Coronary artery (tissue), 2 donors: ENCODE measurements around the gene BSG.
"Not testable (repeated sequence)": the region's sequence is repeated elsewhere in the genome, so short reads cannot be mapped to it uniquely, and the experiment has no call there.

Experiments
- DNase-seq: peaks from one replicate; pipeline ENCODE4 v3.0.0-alpha.2; 2017; ENCODE audit warnings: low spot score
- H3K27ac ChIP-seq, 2 donors: fragments of 200-600 bp; sonication (generic); one replicate each; pipeline ENCODE4 v1.5.1; 2016 to 2019
- H3K4me3 ChIP-seq: fragments of 200-600 bp; sonication (generic); 2 replicates; pipeline ENCODE4 v1.5.1; 2016; ENCODE audit warnings: mild to moderate bottlenecking, moderate library complexity
- TF ChIP-seq, protein P1 (sequence below): fragments of 200-600 bp; sonication (generic); IDR thresholded peaks from one replicate; pipeline ENCODE4 v1.5.1; 2019; ENCODE audit warnings: antibody characterized with exemption

Gene BSG

DNA sequence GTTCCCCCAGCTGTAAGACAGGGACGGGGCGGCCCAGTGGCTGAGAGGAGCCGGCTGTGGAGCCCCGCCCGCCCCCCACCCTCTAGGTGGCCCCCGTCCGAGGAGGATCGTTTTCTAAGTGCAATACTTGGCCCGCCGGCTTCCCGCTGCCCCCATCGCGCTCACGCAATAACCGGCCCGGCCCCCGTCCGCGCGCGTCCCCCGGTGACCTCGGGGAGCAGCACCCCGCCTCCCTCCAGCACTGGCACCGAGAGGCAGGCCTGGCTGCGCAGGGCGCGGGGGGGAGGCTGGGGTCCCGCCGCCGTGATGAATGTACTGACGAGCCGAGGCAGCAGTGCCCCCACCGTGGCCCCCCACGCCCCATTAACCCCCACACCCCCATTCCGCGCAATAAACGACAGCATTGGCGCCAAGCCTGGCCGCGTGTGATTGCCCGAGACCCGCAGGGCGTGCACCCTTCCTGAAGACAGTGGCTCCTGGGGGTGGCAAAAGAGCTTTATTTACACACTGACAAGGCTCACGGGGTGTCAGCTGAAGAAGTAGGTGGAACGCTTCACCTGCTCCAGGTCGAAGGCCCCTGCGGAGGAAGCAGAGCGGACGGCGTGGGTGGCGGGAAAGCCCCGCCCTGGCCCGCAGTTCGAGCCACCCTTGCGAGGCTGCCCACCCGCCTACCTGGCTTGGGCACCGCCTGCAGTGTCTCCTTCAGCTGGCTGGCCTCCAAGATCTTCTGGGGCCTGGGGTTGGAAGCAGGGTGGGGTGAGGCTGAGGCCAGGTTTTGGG, 44.5 kb downstream of the BSG start:
- no peak overlapping the region for H3K27ac ChIP-seq
- peak overlapping the region; percentile 58 for H3K4me3 ChIP-seq
- no peak for DNase-seq
- TF ChIP-seq, protein P1, sequence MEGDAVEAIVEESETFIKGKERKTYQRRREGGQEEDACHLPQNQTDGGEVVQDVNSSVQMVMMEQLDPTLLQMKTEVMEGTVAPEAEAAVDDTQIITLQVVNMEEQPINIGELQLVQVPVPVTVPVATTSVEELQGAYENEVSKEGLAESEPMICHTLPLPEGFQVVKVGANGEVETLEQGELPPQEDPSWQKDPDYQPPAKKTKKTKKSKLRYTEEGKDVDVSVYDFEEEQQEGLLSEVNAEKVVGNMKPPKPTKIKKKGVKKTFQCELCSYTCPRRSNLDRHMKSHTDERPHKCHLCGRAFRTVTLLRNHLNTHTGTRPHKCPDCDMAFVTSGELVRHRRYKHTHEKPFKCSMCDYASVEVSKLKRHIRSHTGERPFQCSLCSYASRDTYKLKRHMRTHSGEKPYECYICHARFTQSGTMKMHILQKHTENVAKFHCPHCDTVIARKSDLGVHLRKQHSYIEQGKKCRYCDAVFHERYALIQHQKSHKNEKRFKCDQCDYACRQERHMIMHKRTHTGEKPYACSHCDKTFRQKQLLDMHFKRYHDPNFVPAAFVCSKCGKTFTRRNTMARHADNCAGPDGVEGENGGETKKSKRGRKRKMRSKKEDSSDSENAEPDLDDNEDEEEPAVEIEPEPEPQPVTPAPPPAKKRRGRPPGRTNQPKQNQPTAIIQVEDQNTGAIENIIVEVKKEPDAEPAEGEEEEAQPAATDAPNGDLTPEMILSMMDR: no peak

DNA sequence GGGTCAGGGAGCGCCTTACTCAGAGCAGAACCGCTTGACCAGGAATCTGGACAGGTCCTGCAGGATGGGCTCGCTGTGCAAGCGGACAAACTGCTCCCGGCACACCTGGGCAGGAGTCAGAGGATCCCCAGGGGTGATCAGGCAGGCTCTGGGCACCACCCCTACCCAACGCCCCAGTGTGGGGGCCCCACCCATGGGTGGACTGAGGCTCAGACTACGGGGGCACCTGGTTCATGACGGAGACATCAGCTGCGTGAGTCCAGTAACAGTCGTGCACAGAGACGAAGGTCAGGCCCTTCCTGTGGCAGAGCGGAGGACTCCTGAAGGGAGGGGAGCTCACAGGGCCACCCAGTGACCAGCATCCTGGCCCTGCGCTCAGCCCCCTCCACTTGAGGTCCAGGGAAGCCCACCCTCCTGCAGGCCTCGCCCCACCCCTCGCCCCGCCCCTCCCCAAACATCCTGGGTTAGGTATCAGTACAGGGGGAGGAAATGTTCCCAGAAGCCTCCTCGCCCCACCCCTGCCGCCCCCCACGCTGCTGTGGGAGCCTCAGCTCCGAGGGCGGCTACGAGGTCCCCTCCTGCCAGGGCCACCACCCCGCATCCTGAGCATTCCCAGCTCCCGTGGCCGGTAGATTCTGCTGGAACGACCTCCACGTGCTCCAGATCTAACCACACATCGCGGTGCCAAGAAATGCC, 45.3 kb downstream of the BSG start:
- no peak for DNase-seq
- Histone ChIP-seq H3K4me3 (no peak overlapping the region), H3K27ac (no peak overlapping the region)
- TF ChIP-seq, protein P1: no peak

DNA sequence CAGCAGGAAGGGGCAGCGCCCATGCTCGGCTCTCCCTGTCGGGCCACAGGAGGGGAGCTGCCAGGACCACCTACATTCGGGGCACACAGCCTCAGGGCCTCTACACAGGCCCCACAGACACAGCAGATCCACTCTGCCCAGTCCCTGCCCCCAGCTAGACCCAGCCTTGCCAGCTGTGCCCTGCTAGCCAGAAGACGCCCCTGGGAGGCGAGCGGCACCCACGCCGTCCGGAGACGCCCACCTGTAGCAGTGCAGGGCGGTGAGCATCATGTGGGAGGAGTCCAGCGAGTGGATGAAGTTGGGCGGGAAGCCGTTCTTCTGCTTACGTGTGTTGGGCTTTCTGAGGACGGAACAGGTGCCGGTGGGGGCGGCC, 45.8 kb downstream of the BSG start:
- TF ChIP-seq, protein P1: no peak
- no peak for DNase-seq
- H3K4me3 ChIP-seq: no peak overlapping the region
- no peak overlapping the region for H3K27ac ChIP-seq

DNA sequence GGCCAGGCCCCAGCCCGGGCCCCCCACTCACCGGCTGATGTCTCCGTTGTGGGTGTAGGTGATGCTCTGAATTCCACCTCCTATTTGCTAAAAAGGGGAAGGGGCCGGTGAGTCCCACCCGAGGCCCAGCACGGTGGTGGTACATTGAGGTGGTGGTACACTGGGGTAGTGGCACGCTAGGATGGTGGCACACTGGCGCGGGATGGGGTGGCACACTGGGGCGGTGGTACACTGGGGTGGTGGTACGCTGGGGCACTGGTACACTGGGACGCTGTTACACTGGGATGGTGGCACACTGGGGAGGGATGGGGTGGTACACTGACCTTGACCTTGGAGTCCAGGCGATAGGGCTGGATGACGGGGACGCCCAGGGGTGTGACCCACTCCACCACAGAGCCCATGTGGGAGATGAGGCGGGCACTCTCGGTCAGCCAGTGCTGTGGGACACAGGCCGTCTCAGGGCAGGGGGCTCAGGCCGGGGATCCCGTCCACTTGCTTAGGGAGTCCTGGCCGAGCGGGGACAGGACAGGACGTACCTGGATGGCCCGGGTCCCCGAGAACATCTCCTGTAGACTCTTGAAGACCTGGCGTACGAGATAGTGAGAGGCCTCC, 46.4 kb downstream of the BSG start:
- DNase-seq: no peak
- Histone ChIP-seq H3K27ac (no peak overlapping the region), H3K4me3 (no peak overlapping the region)
- TF ChIP-seq, protein P1: no peak

DNA sequence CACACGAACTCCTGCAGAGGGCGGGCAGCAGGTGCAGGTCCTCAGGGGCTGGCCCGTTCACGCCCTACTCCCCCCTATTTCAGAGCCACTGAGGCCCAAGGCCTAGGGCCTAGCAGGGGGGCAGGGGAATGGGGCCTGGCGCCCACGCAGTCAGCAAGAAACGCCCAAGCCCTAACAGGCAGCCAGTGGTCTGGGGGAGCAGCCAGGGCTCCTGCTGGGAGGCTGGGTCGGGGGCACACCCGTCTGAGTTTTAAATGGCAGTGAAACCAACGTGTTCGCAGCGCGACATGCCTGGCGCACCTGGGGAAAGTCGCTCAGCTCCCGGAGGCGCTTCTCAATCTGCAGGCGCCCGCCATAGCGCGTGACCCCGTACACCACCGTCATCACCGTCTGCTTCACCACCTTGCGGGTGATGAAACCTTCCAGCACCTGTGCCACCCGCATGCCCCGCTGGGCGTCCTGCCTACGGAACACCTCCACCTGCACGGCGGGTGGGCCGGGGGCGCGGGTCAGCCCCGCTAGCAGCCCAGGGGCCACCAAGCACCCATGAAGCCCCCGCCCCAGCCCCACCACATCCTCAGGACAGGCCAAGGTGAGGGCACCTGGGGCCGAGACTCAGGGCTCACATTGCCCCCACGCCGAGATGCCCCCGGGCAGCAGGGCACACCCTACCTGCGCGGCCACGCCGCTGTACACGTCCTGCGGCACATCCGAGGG, 47.0 kb downstream of the BSG start:
- H3K27ac ChIP-seq: no peak overlapping the region
- no peak overlapping the region for H3K4me3 ChIP-seq
- no peak for DNase-seq
- TF ChIP-seq, protein P1: no peak

DNA sequence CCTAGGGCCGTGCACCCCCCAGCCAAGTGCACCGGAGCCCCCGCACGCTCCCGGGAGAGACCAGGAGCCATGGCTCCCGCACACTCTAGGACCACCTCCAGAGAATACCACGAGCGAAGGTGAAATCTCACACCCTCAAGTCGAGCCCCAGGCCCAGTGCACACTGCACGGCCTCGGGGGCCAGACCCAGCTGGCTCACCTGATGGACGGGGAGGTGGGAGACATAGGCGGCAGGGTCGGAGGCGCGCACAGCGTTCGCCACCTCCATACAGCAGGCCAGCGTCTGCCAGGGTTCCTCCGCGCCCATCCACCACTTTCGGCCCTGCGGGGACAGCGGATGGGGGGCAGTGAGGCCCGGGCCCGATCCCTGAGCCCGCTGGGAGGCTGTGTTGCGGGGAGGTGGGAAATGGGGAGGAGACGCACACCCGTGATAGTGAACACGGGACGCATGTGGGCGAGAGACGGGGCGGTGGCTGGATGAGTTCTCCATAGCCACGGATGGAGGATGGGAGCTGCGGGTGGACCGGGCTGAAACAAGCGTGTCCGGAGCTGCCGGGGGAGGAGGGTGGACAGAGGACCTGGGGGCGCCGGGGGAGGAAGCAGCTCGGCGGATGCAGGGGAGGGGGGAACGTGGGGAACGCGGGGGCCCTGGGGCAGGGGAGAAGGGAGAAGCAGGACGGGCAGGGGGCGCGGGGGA, 47.9 kb downstream of the BSG start:
- Histone ChIP-seq H3K4me3 (no peak overlapping the region), H3K27ac (no peak overlapping the region)
- DNase-seq: no peak
- TF ChIP-seq, protein P1: no peak

DNA sequence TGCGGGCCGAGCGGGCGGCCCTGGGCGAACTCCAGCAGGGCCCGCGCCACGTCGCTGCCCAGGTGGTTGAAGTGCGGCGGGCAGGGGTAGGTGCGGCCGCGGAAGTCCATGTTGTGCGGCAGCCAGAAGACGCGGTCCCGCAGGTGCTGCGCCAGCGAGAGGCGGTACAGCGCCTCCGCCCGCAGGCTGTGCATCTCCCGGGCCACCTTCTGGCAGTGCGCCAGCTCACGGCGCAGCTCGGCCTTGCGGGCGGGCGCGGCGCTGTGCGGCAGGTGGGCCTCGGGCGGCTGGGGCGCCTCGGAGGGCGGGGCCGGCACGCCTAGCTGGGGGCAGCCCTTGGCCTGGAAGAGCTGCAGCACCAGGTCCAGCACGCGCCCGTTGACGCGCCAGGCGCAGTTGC, 48.8 kb downstream of the BSG start:
- H3K27ac ChIP-seq, DNase-seq, H3K4me3 ChIP-seq: not testable (repeated sequence)
